NB4 (cell line): Measurements from ENCODE around the gene ACP7.

Source experiments
- DNase-seq: peaks from one replicate; pipeline ENCODE4 v3.0.0; 2010; ENCODE audit warnings: low read depth
- H3K4me3 ChIP-seq: one replicate; pipeline ENCODE4 v1.5.1; 2011; ENCODE audit warnings: mild to moderate bottlenecking, low read depth, low read length, moderate library complexity
- CTCF ChIP-seq: IDR thresholded peaks from one replicate; pipeline ENCODE4 v1.5.1; 2012; ENCODE audit warnings: low read depth, low read length
- MAX ChIP-seq: IDR thresholded peaks from 2 replicates; pipeline ENCODE4 v1.6.1; 2011; ENCODE audit warnings: low read depth, low read length
- MYC ChIP-seq: IDR thresholded peaks from 2 replicates; pipeline ENCODE4 v1.6.1; 2011; ENCODE audit warnings: low read depth, low read length
- POLR2A ChIP-seq: IDR thresholded peaks from 2 replicates; pipeline ENCODE4 v1.6.1; 2011; ENCODE audit warnings: mild to moderate bottlenecking; ENCODE audit not compliant: insufficient read length; ENCODE audit errors: extremely low read depth

Gene ACP7

DNA sequence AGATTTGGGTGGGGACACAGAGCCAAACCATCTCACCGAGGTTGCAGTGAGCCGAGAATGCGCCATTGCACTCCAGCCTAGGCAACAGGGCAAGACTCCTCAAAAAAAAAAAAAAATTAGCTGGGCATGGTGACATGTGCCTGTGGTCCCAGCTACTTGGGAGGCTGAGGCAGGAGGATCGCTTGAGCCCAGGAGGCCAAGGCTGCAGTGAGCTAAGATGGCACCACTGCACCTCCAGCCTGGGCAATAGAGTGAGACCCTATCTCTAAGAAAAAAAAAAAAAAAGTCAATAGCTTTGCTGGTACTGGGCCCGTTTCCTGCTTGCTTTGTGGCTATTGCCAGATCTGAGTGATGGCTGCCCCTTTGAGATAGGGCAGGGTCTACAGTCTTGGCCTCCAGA, 13.1 kb downstream of the ACP7 start:
- H3K4me3 ChIP-seq, result no peak overlapping the region
- DNase-seq, result no peak
- no peak for TF ChIP-seq MYC
- no peak for TF ChIP-seq CTCF
- TF ChIP-seq MAX, result no peak
- no peak for TF ChIP-seq POLR2A

DNA sequence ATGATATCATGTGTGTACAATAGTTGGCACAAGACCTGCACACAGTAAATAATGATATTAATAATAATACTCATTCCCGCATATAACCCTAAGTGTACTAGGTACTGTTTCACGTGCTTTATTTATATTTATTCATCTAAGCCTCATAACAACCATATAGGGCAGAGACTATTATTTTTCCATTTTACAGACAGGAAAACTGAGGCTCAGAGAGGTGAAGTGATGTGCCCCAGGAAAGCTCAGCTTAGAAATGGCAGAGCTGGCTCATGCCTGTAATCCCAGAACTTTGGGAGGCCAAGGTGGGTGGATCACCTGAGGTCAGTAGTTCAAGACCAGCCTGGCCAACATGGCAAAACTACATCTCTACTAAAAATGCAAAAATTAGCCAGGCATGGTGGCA, 13.6 kb downstream of the ACP7 start:
- no peak for DNase-seq
- H3K4me3 ChIP-seq, result no peak overlapping the region
- no peak for TF ChIP-seq POLR2A

DNA sequence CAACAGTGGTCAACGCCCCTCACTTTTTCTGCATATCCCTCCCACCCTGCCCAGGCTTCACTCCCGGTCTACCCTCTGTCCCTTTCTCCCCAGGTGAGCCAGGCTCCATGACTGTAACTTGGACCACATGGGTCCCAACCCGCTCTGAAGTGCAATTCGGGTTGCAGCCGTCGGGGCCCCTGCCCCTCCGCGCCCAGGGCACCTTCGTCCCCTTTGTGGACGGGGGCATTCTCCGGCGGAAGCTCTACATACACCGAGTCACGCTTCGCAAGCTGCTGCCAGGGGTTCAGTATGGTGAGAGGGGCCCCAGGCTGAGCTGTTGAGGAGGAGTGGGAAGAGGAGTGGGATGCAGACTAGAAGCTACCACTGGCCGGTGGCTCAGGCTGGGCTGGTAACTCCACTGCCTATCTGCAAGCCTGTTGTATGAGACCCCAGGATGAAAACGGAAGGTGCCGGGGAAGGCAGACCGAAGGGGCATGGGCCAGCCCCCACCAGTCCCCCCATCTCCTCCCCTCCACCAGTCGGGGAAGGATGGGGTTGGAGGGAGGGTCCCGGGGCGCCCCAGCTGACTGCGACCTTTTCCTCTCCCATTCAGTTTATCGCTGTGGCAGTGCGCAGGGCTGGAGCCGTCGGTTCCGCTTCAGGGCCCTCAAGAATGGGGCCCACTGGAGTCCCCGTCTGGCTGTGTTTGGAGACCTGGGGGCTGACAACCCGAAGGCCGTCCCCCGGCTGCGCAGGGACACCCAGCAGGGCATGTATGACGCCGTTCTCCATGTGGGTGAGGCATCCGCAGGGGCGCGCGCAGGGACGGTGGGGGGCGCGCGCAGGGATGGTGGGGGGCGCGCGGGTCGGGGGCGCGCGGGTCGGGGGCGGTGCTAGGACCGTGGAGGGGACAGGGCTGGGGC, 14.4 kb downstream of the ACP7 start:
- DNase-seq, result no peak
- no peak overlapping the region for H3K4me3 ChIP-seq
- no peak for TF ChIP-seq POLR2A
- no peak for TF ChIP-seq CTCF
- TF ChIP-seq MYC, result no peak
- TF ChIP-seq MAX, result no peak

DNA sequence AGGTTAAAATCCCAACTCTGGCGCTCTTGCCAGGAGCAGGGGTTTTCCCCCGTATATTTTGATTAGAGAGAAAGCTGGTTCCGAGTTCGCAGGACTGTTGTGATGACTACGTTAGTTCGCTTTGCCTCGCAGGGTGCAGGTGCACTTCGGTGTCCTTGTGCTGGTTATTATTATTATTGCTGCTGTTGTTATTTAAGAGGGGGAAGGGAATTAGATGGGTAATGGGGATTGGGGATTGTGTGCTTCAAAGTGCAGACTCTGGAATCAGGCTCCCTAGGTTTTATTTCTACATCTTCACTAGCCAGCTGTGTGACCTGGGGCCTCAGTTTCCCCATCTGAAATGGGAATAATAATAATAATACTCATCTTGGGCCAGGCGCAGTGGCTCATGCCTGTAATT, 15.2 kb downstream of the ACP7 start:
- no peak overlapping the region for H3K4me3 ChIP-seq
- no peak for DNase-seq
- TF ChIP-seq CTCF (no peak), MYC (no peak), POLR2A (no peak), MAX (no peak)

GRCh38 chr19:39100500-39101166, 16.5 kb downstream of the ACP7 start:
- H3K4me3 ChIP-seq, result no peak overlapping the region
- TF ChIP-seq CTCF (no peak), POLR2A (no peak), MAX (no peak), MYC (no peak)
- DNase-seq, result no peak

DNA sequence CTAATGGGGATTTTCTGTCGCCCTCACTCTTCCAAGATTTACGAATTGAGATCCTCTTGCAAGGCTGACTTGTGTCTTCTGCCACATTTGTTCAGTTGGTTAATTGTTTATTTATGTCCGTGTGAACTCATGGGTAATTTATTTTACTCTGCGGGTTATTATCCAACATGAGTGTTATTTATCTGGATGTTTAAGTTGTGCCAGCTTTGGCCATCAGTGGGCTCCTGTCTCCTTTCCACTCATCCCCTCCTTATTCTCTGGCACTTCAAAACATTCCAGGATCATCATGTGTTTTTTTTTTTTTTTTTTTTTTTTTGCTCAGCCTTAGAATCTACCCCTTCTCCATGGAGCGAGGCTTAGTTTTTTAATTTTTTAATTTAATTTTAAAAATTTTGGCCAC, 19.0 kb downstream of the ACP7 start:
- TF ChIP-seq CTCF (no peak), MAX (no peak), POLR2A (no peak), MYC (no peak)
- DNase-seq, result no peak

More for the DNA sequence above, 19.0 kb downstream of the ACP7 start:
- no peak overlapping the region for H3K4me3 ChIP-seq
